Measurements from ENCODE around the gene TBX1.
"Not testable (repeated sequence)": the region's sequence is repeated elsewhere in the genome, so short reads cannot be mapped to it uniquely, and the experiment has no call there.

TBX1 gene

GRCh38 chr22:19787849-19788141 lies 27.2 kb downstream of the TBX1 start:
- DNase-seq, result no peak

GRCh38 chr22:19788661-19789225 lies 28.2 kb downstream of the TBX1 start:
- no peak for DNase-seq

GRCh38 chr22:19789406-19789805 lies 28.8 kb downstream of the TBX1 start:
- no peak for DNase-seq

- DNase-seq, result no peak
Measured at GRCh38 chr22:19789828-19790227, 29.2 kb downstream of the TBX1 start.

GRCh38 chr22:19791243-19791642 lies 30.7 kb downstream of the TBX1 start:
- no peak for DNase-seq

GRCh38 chr22:19791894-19792293 lies 31.3 kb downstream of the TBX1 start:
- no peak for DNase-seq

- not testable (repeated sequence) for DNase-seq
Measured at GRCh38 chr22:19792383-19792896, 31.9 kb downstream of the TBX1 start.

- no peak for DNase-seq
Measured at GRCh38 chr22:19793161-19793560, 32.6 kb downstream of the TBX1 start.

- DNase-seq, result no peak
Measured at GRCh38 chr22:19793661-19794310, 33.2 kb downstream of the TBX1 start.

- no peak for DNase-seq
Measured at GRCh38 chr22:19795617-19796008, 35.0 kb downstream of the TBX1 start.

GRCh38 chr22:19796160-19796559 lies 35.6 kb downstream of the TBX1 start:
- no peak for DNase-seq

- no peak for DNase-seq
Measured at GRCh38 chr22:19797086-19798002, 36.8 kb downstream of the TBX1 start.

GRCh38 chr22:19798003-19798665 lies 37.6 kb downstream of the TBX1 start:
- no peak for DNase-seq

- no peak for DNase-seq
Measured at GRCh38 chr22:19798891-19799293, 38.3 kb downstream of the TBX1 start.

- no peak for DNase-seq
Measured at GRCh38 chr22:19799322-19800190, 39.0 kb downstream of the TBX1 start.

GRCh38 chr22:19800306-19800705 lies 39.7 kb downstream of the TBX1 start:
- no peak for DNase-seq

GRCh38 chr22:19800761-19801244 lies 40.2 kb downstream of the TBX1 start:
- DNase-seq, result no peak

GRCh38 chr22:19801340-19802000 lies 40.9 kb downstream of the TBX1 start:
- DNase-seq, result no peak

- no peak for DNase-seq
Measured at GRCh38 chr22:19802001-19802893, 41.7 kb downstream of the TBX1 start.
